Endothelial cell of umbilical vein (primary cell): ENCODE measurements around the gene LIX1. TPM values are rescaled to one million over a fixed set of nuclear protein-coding genes. Genes with fewer than 3 reads are reported as not detected.

Source experiments
- BruUV-seq: library from RNA; stranded (reverse); fragments of 400-500 nt; replicated peaks from 2 replicates; lab custom pipeline; 2021; lab: Mats Ljungman, UMichigan
- CTCF ChIA-PET: fragments of 300-600, 350-600 bp; sonication (Branson Sonifier 250); formaldehyde crosslinking; loops from one replicate; lab custom pipeline; 2021; ENCODE audit warnings: antibody characterized with exemption, inconsistent platforms; lab: Charles Lee
- POLR2A ChIA-PET: fragments of 300-600, 350-600 bp; sonication (Branson Sonifier 250); formaldehyde crosslinking; loops from one replicate; lab custom pipeline; 2021; ENCODE audit warnings: antibody characterized with exemption, inconsistent platforms; lab: Charles Lee
- DNase-seq: peaks from one replicate; pipeline ENCODE4 v3.0.0-alpha.2; 2011; ENCODE audit warnings: low read depth, low spot score
- FAIRE-seq: peaks from 2 replicates; lab custom pipeline; 2011; peaks lifted over from hg19 to GRCh38; lab: Jason Lieb, UNC
- H2AFZ ChIP-seq: 2 replicates; pipeline ENCODE4 v1.6.0; 2012; ENCODE audit warnings: low read depth, low read length, control low read depth, inconsistent platforms
- H3K27ac ChIP-seq: 2 replicates; pipeline ENCODE4 v1.5.1; 2011; ENCODE audit warnings: low read depth, mild to moderate bottlenecking, control low read depth, low read length, moderate library complexity; ENCODE audit not compliant: insufficient read depth
- H3K27me3 ChIP-seq, 2 experiments: 2 replicates each; pipeline versions ENCODE4 v1.6.0 to v1.6.1; 2011; ENCODE audit warnings: low read length in 2 of 2, mixed read lengths in 1 of 2; ENCODE audit not compliant: control insufficient read depth in 2 of 2, insufficient read depth in 2 of 2
- H3K36me3 ChIP-seq, 2 experiments: 2 replicates in 1 of 2; 3 replicates in 1 of 2; pipeline ENCODE4 v1.5.1; 2011; ENCODE audit warnings: low read length in 2 of 2, mild to moderate bottlenecking in 1 of 2, moderate library complexity in 1 of 2; ENCODE audit not compliant: control insufficient read depth in 2 of 2, insufficient read depth in 2 of 2; ENCODE audit errors: extremely low read depth in 1 of 2
- H3K4me1 ChIP-seq: 3 replicates; pipeline ENCODE4 v1.5.1; 2011; ENCODE audit warnings: mild to moderate bottlenecking, low read length; ENCODE audit not compliant: control insufficient read depth, insufficient read depth; ENCODE audit errors: extremely low read depth
- H3K4me2 ChIP-seq: 2 replicates; pipeline ENCODE4 v1.6.1; 2011; ENCODE audit warnings: low read length, control low read depth, mixed read lengths; ENCODE audit not compliant: insufficient read depth
- H3K4me3 ChIP-seq, 3 experiments: fragments of 200-600 bp in 1 of 3; sonication (generic), shearing (Covaris generic) in 1 of 3; replicated peaks in 1 of 3; 2 replicates each; pipeline ENCODE4 v1.5.1; 2011 to 2016; ENCODE audit warnings: control low read depth in 3 of 3, low read length in 3 of 3, mild to moderate bottlenecking in 2 of 3, inconsistent platforms in 1 of 3, low read depth in 1 of 3, moderate library complexity in 1 of 3; ENCODE audit not compliant: insufficient read depth in 1 of 3
- H3K79me2 ChIP-seq: 2 replicates; pipeline ENCODE4 v1.6.0; 2012; ENCODE audit warnings: low read length, inconsistent platforms; ENCODE audit not compliant: control insufficient read depth, insufficient read depth
- H3K9ac ChIP-seq: replicated peaks from 2 replicates; pipeline ENCODE3; 2011; ENCODE audit warnings: low read length, control low read depth; ENCODE audit not compliant: insufficient read depth; ENCODE audit errors: extremely low read depth
- H3K9me1 ChIP-seq: replicated peaks from 3 replicates; pipeline ENCODE4 v1.6.0; 2011; ENCODE audit warnings: mild to moderate bottlenecking, low read length; ENCODE audit not compliant: control insufficient read depth, insufficient read depth; ENCODE audit errors: extremely low read depth
- H3K9me3 ChIP-seq: replicated peaks from 2 replicates; pipeline ENCODE4 v1.5.1; 2012; ENCODE audit warnings: low read length, inconsistent platforms; ENCODE audit not compliant: control insufficient read depth, insufficient read depth
- H4K20me1 ChIP-seq: replicated peaks from 2 replicates; pipeline ENCODE3; 2011; ENCODE audit warnings: mild to moderate bottlenecking, low read length; ENCODE audit not compliant: control insufficient read depth, insufficient read depth; ENCODE audit errors: extremely low read depth
- EZH2 ChIP-seq: IDR thresholded peaks from 2 replicates; pipeline ENCODE4 v1.6.1; 2012; ENCODE audit warnings: borderline replicate concordance, low read depth, mild to moderate bottlenecking, moderate library complexity, low read length, inconsistent platforms; ENCODE audit not compliant: severe bottlenecking
- FOS ChIP-seq: IDR thresholded peaks from 2 replicates; pipeline ENCODE4 v1.6.1; 2011; ENCODE audit warnings: mild to moderate bottlenecking, low read length, moderate library complexity, borderline replicate concordance; ENCODE audit not compliant: insufficient read depth
- GATA2 ChIP-seq: IDR thresholded peaks from 2 replicates; pipeline ENCODE4 v1.7.0; 2011; ENCODE audit warnings: low read depth, mild to moderate bottlenecking, moderate library complexity, mixed read lengths, low read length; ENCODE audit not compliant: insufficient read length, insufficient read depth
- JUN ChIP-seq: IDR thresholded peaks from 2 replicates; pipeline ENCODE4 v1.6.1; 2011; ENCODE audit warnings: borderline replicate concordance, low read depth; ENCODE audit not compliant: insufficient read length, insufficient read depth
- MAX ChIP-seq: IDR thresholded peaks from 2 replicates; pipeline ENCODE4 v1.6.1; 2011; ENCODE audit not compliant: insufficient read depth, insufficient read length
- MYC ChIP-seq: IDR thresholded peaks from one replicate; pipeline ENCODE4 v1.6.1; 2011; ENCODE audit warnings: mild to moderate bottlenecking, low read depth, low read length
- POLR2A ChIP-seq: IDR thresholded peaks from 2 replicates; pipeline ENCODE4 v1.6.1; 2012; ENCODE audit warnings: low read depth, mild to moderate bottlenecking, control low read depth, low read length
- POLR2AphosphoS5 ChIP-seq: IDR thresholded peaks from 2 replicates; pipeline ENCODE4 v1.6.1; 2012; ENCODE audit warnings: low read depth, mild to moderate bottlenecking, control low read depth, low read length, moderate library complexity; ENCODE audit not compliant: insufficient read depth
- dilution Hi-C: fragments of 300-500 bp; cut with MboI; formaldehyde crosslinking; loops from one replicate; pipeline ENCODE4 v1.15.0; 2019; ENCODE audit warnings: low sequenced_read_pairs; ENCODE audit not compliant: extremely low pct_ligation_motif_present
- intact Hi-C: fragments of 100-400 bp; cut with micrococcal nuclease; formaldehyde crosslinking; loops from one replicate; pipeline ENCODE4 v1.10.0; 2022
- polyA plus RNA-seq, 4 experiments: library from polyadenylated mRNA; depleted of rRNA in 3 of 4; stranded (reverse) in 3 of 4; unstranded in 1 of 4; fragments of >200 nt; gene quantifications; 2 replicates each; pipeline versions ENCODE4 v1.2.1 to v1.2.3, GENCODE V29; 2011 to 2012; ENCODE audit warnings: missing spikeins in 1 of 4
- total RNA-seq: library from RNA; stranded (reverse); gene quantifications from 2 replicates; pipeline ENCODE4 v1.2.3, GENCODE V29; 2021
- TF ChIP-seq, protein P1 (sequence below), 2 donors: IDR thresholded peaks; 1 replicate in 1 of 2; 2 replicates in 1 of 2; pipeline ENCODE4 v1.5.1; 2011; ENCODE audit warnings: low read length in 2 of 2, mild to moderate bottlenecking in 2 of 2, moderate library complexity in 2 of 2, control low read depth in 1 of 2, inconsistent platforms in 1 of 2, low read depth in 1 of 2; ENCODE audit not compliant: insufficient read depth in 1 of 2; ENCODE audit errors: extremely low read depth in 1 of 2

Gene LIX1
- total and polyA plus RNA-seq, 2 donors (not counting 3 experiments of a cell fraction or from before 2014, with no cell fraction given) = not detected

DNA sequence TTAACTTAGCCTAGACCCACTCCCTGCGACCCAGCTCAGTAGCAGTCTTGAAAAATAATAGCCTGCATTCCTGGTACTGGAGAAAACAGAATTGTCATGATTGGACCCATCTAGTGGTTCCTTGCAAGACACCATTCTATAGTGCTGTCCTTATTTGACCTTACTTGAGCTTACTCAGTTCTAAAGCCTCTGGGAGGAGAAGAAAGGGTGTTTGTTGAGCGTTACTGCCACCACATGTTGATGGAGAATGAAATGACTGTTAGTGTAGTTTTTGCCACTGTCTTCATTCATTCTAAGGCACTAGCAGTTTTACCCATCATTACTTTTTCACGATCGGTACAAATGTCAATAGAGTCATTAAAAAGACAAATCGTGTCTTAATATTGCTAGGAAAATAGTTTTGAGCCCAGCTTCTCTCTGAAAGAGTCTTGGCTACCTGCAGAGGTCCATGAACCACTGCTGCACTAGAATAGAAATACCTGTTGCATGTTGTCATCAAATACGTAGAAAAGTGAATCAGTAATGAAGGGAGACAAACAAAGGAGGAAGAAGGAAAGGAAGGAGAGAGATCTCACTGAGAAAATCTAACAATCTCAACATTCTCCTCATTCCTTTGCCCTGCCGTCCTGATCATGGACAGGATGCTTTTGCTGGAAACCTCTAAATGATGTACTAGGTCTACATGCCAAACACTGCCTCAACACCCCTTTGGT, 96.0 kb downstream of the LIX1 start:
- peaks cover 5% of the 10 kb centered on the region for H3K4me1 ChIP-seq
- TF ChIP-seq EZH2 (no peak), POLR2A (no peak), GATA2 (no peak), MAX (no peak), JUN (no peak), MYC (no peak), POLR2AphosphoS5 (no peak), FOS (no peak)
- TF ChIP-seq, protein P1, sequence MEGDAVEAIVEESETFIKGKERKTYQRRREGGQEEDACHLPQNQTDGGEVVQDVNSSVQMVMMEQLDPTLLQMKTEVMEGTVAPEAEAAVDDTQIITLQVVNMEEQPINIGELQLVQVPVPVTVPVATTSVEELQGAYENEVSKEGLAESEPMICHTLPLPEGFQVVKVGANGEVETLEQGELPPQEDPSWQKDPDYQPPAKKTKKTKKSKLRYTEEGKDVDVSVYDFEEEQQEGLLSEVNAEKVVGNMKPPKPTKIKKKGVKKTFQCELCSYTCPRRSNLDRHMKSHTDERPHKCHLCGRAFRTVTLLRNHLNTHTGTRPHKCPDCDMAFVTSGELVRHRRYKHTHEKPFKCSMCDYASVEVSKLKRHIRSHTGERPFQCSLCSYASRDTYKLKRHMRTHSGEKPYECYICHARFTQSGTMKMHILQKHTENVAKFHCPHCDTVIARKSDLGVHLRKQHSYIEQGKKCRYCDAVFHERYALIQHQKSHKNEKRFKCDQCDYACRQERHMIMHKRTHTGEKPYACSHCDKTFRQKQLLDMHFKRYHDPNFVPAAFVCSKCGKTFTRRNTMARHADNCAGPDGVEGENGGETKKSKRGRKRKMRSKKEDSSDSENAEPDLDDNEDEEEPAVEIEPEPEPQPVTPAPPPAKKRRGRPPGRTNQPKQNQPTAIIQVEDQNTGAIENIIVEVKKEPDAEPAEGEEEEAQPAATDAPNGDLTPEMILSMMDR (IDR thresholded peaks at IDR 0.05; ENCODE audit: extremely low read depth in 1 of 2, insufficient read depth in 1 of 2, low read depth in 1 of 2, low read length in 2 of 2) = no peak
- no peaks in the 10 kb centered on the region for H3K79me2 ChIP-seq
- H3K9me3 ChIP-seq = no peaks in the 10 kb centered on the region
- no TSS peak for BruUV-seq
- H3K36me3 ChIP-seq = no peaks in the 10 kb centered on the region
- no peaks in the 10 kb centered on the region for H3K9me1 ChIP-seq
- no peak overlapping the region for H2AFZ ChIP-seq
- DNase-seq (no peak), FAIRE-seq (no peak)
- CTCF ChIA-PET = interaction anchor here (1.1 to 4.7 kb wide), 7 partner anchors 49 to 294 kb away, joined by 3 to 38 read pairs (median 6); partner anchors contain the start of gene LIX1
- POLR2A ChIA-PET = no interaction called here
- H3K27ac ChIP-seq = no peak overlapping the region
- dilution Hi-C loops = no loop called here
- H3K9ac ChIP-seq = no peak overlapping the region
- H3K4me3 ChIP-seq = no peak overlapping the region
- intact Hi-C loops = no loop called here
- H3K27me3 ChIP-seq = peaks cover 10 to 20% of the 10 kb centered on the region in 2 experiments
- no peak overlapping the region for H3K4me2 ChIP-seq
- H4K20me1 ChIP-seq = no peaks in the 10 kb centered on the region
